GM19455 (cell line): Measurements from ENCODE around the gene CCNYL1.

Source experiments
- ATAC-seq: cut with Tn5 transposase; IDR thresholded peaks from one replicate; pipeline ENCODE4 v1.9.1; 2021; ENCODE audit not compliant: unreplicated experiment

The CCNYL1 gene

GRCh38 chr2:207784898-207785297 is 73.5 kb downstream of the CCNYL1 start:
- ATAC-seq, result no peak

- ATAC-seq, result no peak
Observed at GRCh38 chr2:207787017-207787416, 75.6 kb downstream of the CCNYL1 start.

- ATAC-seq, result no peak
Observed at GRCh38 chr2:207787800-207788199, 76.4 kb downstream of the CCNYL1 start.

GRCh38 chr2:207790898-207791297 is 79.5 kb downstream of the CCNYL1 start:
- no peak for ATAC-seq

- no peak for ATAC-seq
Observed at GRCh38 chr2:207791579-207792243, 80.3 kb downstream of the CCNYL1 start.

- ATAC-seq, result no peak
Observed at GRCh38 chr2:207792244-207792785, 80.9 kb downstream of the CCNYL1 start.

GRCh38 chr2:207796585-207797350 is 85.3 kb downstream of the CCNYL1 start:
- ATAC-seq, result no peak

- ATAC-seq, result no peak
Observed at GRCh38 chr2:207801259-207801658, 89.8 kb downstream of the CCNYL1 start.

- no peak for ATAC-seq
Observed at GRCh38 chr2:207802650-207803049, 91.2 kb downstream of the CCNYL1 start.
